Gastroesophageal sphincter (tissue), 3 donors: Measurements from ENCODE around the gene ZNF138.

Experiments used
- CTCF ChIP-seq, 4 experiments: fragments of 200-600 bp in 2 of 4; fragments of 450-650 bp in 2 of 4; sonication (generic) in 1 of 4; IDR thresholded peaks; one replicate each; pipeline ENCODE4 v1.5.1; 2017 to 2019; ENCODE audit warnings: antibody characterized with exemption in 4 of 4, mild to moderate bottlenecking in 2 of 4, moderate library complexity in 2 of 4
- EP300 ChIP-seq: sonication (generic); formaldehyde crosslinking; IDR thresholded peaks from one replicate; pipeline ENCODE4 v1.6.1; 2017; ENCODE audit warnings: antibody characterized with exemption, mild to moderate bottlenecking
- POLR2A ChIP-seq, 2 donors: fragments of 450-650 bp; IDR thresholded peaks; one replicate each; pipeline ENCODE4 v1.6.1; 2017; ENCODE audit warnings: antibody characterized with exemption in 2 of 2, mild to moderate bottlenecking in 2 of 2, moderate library complexity in 1 of 2
- POLR2AphosphoS5 ChIP-seq: sonication (generic); formaldehyde crosslinking; IDR thresholded peaks from one replicate; pipeline ENCODE4 v1.6.1; 2017; ENCODE audit warnings: antibody characterized with exemption

- TF ChIP-seq CTCF (IDR thresholded peaks at IDR 0.05) (no peak), POLR2A (IDR thresholded peaks at IDR 0.05) (no peak), POLR2AphosphoS5 (no peak), EP300 (no peak)
Measured at GRCh38 chr7:64882341-64883112, 88.3 kb downstream of the ZNF138 start.
